HCT116 (cell line): ENCODE measurements around the gene KLK8.

Source experiments
- CTCF ChIP-seq, 3 experiments: fragments of 200-600 bp in 1 of 3; sonication (generic) in 1 of 3; IDR thresholded peaks in 2 of 3; conservative IDR thresholded peaks in 1 of 3; 2 replicates each; pipeline ENCODE4 v1.5.1; 2012 to 2017; ENCODE audit warnings: low read depth in 2 of 3, low read length in 2 of 3, antibody characterized with exemption in 1 of 3, borderline replicate concordance in 1 of 3, control low read depth in 1 of 3, mild to moderate bottlenecking in 1 of 3, mixed read lengths in 1 of 3, mixed run types in 1 of 3, moderate library complexity in 1 of 3; ENCODE audit not compliant: insufficient read depth in 1 of 3
- EGR1 ChIP-seq: IDR thresholded peaks from 2 replicates; pipeline ENCODE4 v1.6.1; 2012; ENCODE audit warnings: low read depth
- JUND ChIP-seq: IDR thresholded peaks from 2 replicates; pipeline ENCODE4 v1.6.1; 2012
- POLR2A ChIP-seq: IDR thresholded peaks from 2 replicates; pipeline ENCODE4 v1.7.0; 2011; ENCODE audit warnings: borderline replicate concordance; ENCODE audit not compliant: insufficient read depth, insufficient read length; ENCODE audit errors: extremely low read depth
- POLR2AphosphoS5 ChIP-seq: IDR thresholded peaks from 2 replicates; pipeline ENCODE4 v1.6.1; 2011; ENCODE audit warnings: mild to moderate bottlenecking, low read depth, low read length, moderate library complexity
- RAD21 ChIP-seq: IDR thresholded peaks from 2 replicates; pipeline ENCODE4 v1.6.1; 2012; ENCODE audit warnings: low read depth, mild to moderate bottlenecking
- SIN3A ChIP-seq: IDR thresholded peaks from 2 replicates; pipeline ENCODE4 v1.6.1; 2012; ENCODE audit warnings: low read depth
- SP1 ChIP-seq: IDR thresholded peaks from 2 replicates; pipeline ENCODE4 v1.6.1; 2012; ENCODE audit warnings: low read depth
- SRF ChIP-seq: IDR thresholded peaks from 2 replicates; pipeline ENCODE4 v1.6.1; 2012; ENCODE audit warnings: low read depth
- TF ChIP-seq, protein P1 (sequence below): IDR thresholded peaks from 2 replicates; pipeline ENCODE4 v1.6.1; 2012
- TF ChIP-seq, protein P2 (sequence below): IDR thresholded peaks from 2 replicates; pipeline ENCODE4 v1.6.1; 2012; ENCODE audit warnings: low read depth

DNA sequence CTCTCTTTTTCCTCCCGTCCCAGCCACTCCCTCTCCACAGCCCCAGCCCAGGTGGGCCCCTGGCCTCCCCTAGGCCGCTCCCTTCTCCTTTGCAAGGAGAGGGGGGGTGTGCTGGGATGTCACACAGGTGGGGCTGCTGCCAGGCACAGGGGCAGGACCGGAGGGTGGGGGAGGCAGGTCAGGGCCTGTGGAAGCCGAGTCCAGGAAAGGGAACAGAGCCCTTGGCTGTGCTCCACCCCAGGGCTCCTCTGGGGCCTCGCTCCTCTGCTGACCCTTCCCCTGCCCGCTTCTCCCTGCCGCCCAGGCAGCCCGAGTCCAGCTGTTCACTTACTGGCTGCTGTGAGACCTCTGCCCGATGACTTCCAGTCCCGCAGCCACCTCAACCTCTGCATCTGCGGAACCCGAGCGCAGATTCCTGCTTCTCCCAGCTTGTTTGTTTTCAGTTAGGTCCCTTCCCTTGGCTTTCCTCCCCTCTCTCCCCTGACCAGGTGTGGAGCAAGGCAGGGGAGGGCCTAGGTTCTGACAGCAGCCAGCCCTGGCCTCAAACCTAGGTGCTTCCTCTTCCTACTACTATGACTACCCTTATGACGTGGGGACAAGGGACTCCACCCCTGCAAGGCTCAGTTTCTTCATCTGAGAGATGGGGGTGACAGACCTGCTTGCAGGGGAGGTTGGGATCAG is 25.9 kb upstream of the KLK8 start:
- TF ChIP-seq POLR2AphosphoS5: no peak
- TF ChIP-seq CTCF (IDR thresholded peaks at IDR 0.05 in 2 of 3, conservative IDR thresholded peaks at IDR 0.05 in 1 of 3; ENCODE audit: borderline replicate concordance in 1 of 3, insufficient read depth in 1 of 3, low read depth in 2 of 3, low read length in 2 of 3): no peak
- no peak for TF ChIP-seq POLR2A
- TF ChIP-seq, protein P1, sequence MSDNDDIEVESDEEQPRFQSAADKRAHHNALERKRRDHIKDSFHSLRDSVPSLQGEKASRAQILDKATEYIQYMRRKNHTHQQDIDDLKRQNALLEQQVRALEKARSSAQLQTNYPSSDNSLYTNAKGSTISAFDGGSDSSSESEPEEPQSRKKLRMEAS: no peak
- TF ChIP-seq, protein P2, sequence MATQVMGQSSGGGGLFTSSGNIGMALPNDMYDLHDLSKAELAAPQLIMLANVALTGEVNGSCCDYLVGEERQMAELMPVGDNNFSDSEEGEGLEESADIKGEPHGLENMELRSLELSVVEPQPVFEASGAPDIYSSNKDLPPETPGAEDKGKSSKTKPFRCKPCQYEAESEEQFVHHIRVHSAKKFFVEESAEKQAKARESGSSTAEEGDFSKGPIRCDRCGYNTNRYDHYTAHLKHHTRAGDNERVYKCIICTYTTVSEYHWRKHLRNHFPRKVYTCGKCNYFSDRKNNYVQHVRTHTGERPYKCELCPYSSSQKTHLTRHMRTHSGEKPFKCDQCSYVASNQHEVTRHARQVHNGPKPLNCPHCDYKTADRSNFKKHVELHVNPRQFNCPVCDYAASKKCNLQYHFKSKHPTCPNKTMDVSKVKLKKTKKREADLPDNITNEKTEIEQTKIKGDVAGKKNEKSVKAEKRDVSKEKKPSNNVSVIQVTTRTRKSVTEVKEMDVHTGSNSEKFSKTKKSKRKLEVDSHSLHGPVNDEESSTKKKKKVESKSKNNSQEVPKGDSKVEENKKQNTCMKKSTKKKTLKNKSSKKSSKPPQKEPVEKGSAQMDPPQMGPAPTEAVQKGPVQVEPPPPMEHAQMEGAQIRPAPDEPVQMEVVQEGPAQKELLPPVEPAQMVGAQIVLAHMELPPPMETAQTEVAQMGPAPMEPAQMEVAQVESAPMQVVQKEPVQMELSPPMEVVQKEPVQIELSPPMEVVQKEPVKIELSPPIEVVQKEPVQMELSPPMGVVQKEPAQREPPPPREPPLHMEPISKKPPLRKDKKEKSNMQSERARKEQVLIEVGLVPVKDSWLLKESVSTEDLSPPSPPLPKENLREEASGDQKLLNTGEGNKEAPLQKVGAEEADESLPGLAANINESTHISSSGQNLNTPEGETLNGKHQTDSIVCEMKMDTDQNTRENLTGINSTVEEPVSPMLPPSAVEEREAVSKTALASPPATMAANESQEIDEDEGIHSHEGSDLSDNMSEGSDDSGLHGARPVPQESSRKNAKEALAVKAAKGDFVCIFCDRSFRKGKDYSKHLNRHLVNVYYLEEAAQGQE: no peak
- TF ChIP-seq EGR1: no peak
- TF ChIP-seq RAD21: no peak
- no peak for TF ChIP-seq SRF
- no peak for TF ChIP-seq JUND
- TF ChIP-seq SP1: no peak
- TF ChIP-seq SIN3A: no peak
